Measurements from ENCODE around the gene PLCG1. TPM values are rescaled to one million over a fixed set of nuclear protein-coding genes. Genes with fewer than 3 reads are reported as not detected.

Gene PLCG1
- total RNA-seq, 1 experiment from 2014 or later: 196 TPM

DNA sequence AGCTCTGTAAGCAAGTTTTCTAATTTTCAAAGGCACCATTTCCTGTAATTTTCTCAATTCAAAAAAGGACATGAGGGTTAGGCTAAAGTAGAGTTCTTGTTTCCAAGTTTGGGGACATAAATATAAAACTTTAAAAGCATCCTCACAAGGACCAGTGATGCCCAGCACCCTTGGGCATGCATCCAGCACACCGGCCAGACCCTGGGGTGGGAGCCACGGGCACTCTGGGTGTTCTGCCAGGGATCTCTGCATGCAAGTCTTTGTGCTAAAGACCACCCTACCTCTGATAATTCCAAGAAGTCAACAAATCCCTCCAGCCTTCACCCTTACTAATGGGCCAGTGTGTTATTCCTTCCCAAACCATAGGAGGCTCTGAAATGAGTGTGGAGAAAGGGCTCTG lies 46.5 kb downstream of the PLCG1 start:
- no peaks in the 10 kb centered on the region for H3K27me3 ChIP-seq
- no peaks in the 10 kb centered on the region; the same call in 1 of the 2 replicates for H3K9me3 ChIP-seq (replicated peaks)
- no peak overlapping the region for H3K4me3 ChIP-seq
- H3K27ac ChIP-seq: no peak overlapping the region
- DNase-seq: no peak
- H3K4me1 ChIP-seq: no peaks in the 10 kb centered on the region
- peaks cover 6% of the 10 kb centered on the region; the same call in 1 of the 2 replicates for H3K36me3 ChIP-seq

- Histone ChIP-seq H3K4me1 (no peaks in the 10 kb centered on the region), H3K4me3 (no peak overlapping the region), H3K27ac (no peak overlapping the region), H3K36me3 (no peaks in the 10 kb centered on the region; the same call in 1 of the 2 replicates), H3K27me3 (no peaks in the 10 kb centered on the region), H3K9me3 (replicated peaks) (no peaks in the 10 kb centered on the region; the same call in 1 of the 2 replicates)
- DNase-seq: no peak
Observed at GRCh38 chr20:41185013-41185757, 47.8 kb downstream of the PLCG1 start.

DNA sequence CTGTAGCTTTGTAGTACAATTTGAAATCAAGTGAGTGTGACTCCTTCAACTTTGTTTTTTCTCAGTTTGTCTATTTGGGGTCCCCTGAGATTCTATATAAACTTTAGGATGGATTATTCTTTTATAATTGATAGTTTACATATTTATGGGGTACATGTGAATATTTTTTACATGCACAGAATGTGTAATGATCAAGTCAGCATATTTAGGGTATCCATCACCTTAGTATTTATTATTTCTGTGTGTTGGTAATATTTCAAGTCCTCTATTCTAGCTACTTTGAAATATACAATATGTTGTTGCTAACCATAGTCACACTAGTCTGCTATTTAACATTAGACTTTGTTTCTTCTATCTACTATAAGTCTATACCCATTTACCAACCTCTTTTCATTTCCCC lies 50.3 kb downstream of the PLCG1 start:
- no peak overlapping the region for H3K4me3 ChIP-seq

DNA sequence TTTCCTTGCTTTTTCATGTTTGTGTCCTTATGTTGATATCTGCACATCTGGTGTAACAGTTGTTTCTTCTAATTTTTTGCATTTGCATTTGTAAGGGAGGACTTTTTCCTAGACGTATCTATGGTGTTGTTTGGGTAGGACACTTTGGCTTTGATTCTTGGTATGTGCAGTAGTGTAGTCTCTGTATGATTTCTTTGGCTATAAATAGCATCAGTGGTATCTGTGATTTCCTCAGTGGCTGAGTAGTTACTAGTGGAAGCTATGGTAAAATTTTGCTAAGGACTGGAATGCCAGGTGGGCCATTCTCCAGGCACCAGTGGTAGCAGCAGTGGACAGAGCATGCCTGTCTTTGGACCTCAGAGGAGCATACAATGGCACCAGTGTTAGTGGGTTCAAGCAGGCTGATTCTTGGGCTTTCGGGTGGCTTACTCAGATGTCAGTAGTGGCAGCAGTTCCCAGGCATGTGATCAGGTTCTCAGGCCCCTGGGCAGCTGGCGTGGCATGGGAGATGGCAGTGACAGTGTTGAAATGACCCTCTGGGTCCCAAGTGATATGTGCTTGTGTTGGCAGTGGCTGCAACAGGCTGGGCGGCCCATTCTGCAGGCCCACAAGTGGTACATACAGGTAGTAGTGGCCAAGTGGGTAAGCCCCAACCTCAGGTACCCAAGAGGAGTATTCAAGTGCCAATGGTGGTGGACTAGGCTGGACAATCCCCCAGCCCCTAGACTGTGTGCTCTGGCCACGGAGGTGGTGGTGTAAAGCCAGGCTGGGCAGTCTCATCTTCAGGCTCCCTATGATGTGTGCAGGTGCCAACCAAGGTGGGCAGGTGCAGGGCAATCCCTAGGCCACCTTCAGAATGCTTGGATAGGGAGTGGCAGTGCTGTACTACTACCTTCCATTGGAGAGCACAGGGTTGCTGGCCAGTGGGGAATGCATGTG lies 54.5 kb downstream of the PLCG1 start:
- Histone ChIP-seq H3K27ac (no peak overlapping the region), H3K36me3 (no peaks in the 10 kb centered on the region), H3K4me1 (no peaks in the 10 kb centered on the region), H3K27me3 (no peaks in the 10 kb centered on the region), H3K4me3 (no peak overlapping the region), H3K9me3 (replicated peaks) (peaks cover 12% of the 10 kb centered on the region)
- DNase-seq: no peak

More for the DNA sequence above, 50.3 kb downstream of the PLCG1 start:
- peaks cover 12% of the 10 kb centered on the region for H3K9me3 ChIP-seq (replicated peaks)
- no peaks in the 10 kb centered on the region for H3K36me3 ChIP-seq
- DNase-seq: no peak
- no peak overlapping the region for H3K27ac ChIP-seq
- no peaks in the 10 kb centered on the region for H3K4me1 ChIP-seq
- no peaks in the 10 kb centered on the region for H3K27me3 ChIP-seq

DNA sequence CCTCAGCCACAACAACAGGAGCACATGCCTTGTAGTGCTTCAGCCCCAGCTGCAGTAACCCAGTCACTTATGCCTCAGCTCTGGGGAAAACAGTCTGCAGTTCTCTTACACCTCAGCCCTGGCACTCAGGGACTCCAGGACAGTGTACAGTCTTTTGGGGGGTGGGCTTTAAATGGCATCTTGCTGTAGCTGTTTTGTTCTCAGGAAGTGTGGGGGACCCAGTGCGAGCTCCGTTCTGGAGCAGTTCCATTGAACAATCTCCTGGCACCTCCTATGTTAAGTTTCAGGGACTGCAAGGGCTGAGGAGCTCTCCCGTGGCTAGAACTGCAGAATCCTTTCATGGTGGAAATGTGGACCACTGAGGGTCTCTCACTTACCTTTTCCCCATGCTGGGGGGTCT lies 55.2 kb downstream of the PLCG1 start:
- Histone ChIP-seq H3K4me3 (no peak overlapping the region), H3K9me3 (replicated peaks) (peaks cover 12% of the 10 kb centered on the region), H3K36me3 (no peaks in the 10 kb centered on the region)

GRCh38 chr20:41196653-41197225 lies 59.4 kb downstream of the PLCG1 start:
- H3K4me1 ChIP-seq: no peaks in the 10 kb centered on the region
- H3K27me3 ChIP-seq: no peaks in the 10 kb centered on the region
- H3K36me3 ChIP-seq: no peaks in the 10 kb centered on the region
- no peak overlapping the region for H3K4me3 ChIP-seq
- DNase-seq: peak in 1 of 2 experiments; percentile 26
- H3K27ac ChIP-seq: no peak overlapping the region
- H3K9me3 ChIP-seq (replicated peaks): peaks cover 12% of the 10 kb centered on the region; the same call in 1 of the 2 replicates

More for the DNA sequence above, 55.2 kb downstream of the PLCG1 start:
- Histone ChIP-seq H3K27me3 (no peaks in the 10 kb centered on the region), H3K27ac (no peak overlapping the region), H3K4me1 (no peaks in the 10 kb centered on the region)
- no peak for DNase-seq

- Histone ChIP-seq H3K4me1 (no peaks in the 10 kb centered on the region), H3K27me3 (no peaks in the 10 kb centered on the region), H3K9me3 (replicated peaks) (peaks cover 12% of the 10 kb centered on the region; the same call in 1 of the 2 replicates), H3K36me3 (no peaks in the 10 kb centered on the region), H3K4me3 (no peak overlapping the region), H3K27ac (no peak overlapping the region)
- no peak for DNase-seq
Observed at GRCh38 chr20:41198443-41198842, 61.1 kb downstream of the PLCG1 start.

DNA sequence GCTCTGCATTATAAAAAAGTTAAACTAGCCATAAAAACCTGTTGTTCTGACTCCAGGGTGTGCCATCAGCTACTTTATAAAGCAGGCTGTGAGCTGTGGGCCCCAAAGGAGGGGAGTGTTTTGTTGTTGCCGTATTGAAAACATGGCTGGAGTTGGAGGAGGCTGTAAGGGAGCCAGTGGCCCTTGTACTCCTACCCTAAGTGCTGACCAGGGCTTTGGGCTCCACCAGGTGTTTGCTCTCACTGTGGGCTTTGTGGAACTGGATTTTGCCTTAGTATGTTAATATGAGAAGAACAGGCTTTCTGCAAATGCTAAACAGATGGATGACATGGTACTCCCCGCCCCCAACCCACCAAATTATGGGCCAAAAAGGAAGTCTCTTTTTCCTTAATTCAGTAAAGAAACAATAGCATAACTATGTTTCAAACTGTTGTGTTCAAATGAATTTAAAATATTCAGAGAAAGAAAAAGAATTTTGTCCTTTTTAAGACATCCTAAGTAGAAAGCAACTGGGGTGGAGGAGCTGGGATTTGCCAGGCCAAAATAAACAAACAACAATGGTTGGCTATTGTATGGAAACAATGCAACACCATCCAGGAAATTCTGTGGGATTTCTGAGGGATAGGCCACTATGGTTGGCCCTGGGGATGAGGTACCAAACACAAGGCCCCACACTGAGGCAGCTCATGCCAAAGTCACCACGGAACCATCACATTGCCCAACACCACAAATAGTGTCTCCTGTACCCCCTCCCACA lies 63.3 kb downstream of the PLCG1 start:
- Histone ChIP-seq H3K27me3 (no peaks in the 10 kb centered on the region), H3K36me3 (no peaks in the 10 kb centered on the region), H3K9me3 (replicated peaks) (peaks cover 12% of the 10 kb centered on the region; the same call in 1 of the 2 replicates), H3K27ac (no peak overlapping the region), H3K4me1 (no peaks in the 10 kb centered on the region), H3K4me3 (no peak overlapping the region)
- no peak for DNase-seq

DNA sequence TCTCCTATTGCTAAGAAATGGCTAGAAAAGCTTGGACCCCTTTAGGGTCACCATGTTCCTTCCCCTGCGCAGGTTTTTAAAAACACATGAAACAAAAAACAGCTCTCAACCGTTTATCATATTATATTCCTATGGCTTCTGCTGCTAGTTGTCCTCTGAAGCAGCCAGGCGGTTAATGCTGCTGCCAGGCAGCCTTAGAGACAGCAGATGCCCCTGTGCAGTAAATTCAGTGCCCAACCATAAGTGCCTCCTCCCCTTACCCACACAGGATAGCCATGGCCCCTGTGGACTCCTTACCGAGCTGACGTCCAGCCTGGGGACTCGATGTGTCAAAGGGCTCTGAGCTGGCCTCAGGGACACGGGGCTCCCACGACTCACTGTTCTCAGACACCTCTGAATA lies 64.4 kb downstream of the PLCG1 start:
- Histone ChIP-seq H3K36me3 (no peaks in the 10 kb centered on the region), H3K4me3 (no peak overlapping the region), H3K27ac (no peak overlapping the region), H3K4me1 (no peaks in the 10 kb centered on the region), H3K9me3 (replicated peaks) (peaks cover 12% of the 10 kb centered on the region; the same call in 1 of the 2 replicates), H3K27me3 (no peaks in the 10 kb centered on the region)
- no peak for DNase-seq

DNA sequence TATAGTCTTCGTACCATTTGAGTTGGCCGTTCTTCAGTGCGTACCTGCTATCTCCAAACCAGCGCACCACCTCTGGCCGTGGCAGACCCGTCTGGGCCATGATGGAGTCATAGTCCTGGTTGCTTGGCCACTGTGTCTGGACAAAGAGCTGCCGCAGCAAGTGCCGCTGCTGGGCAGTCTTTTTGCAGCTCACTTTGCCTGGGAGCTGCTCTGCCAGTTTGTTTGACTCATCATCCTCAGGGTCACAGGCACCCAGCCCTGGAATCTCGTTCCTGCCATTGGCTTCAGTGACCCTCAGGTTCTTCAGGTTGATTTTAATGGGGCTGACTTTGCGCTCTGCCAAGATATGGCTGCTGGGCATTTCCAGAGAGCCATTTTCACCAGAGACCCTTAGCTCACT lies 65.1 kb downstream of the PLCG1 start:
- no peak for DNase-seq
- H3K9me3 ChIP-seq (replicated peaks): peaks cover 12% of the 10 kb centered on the region; the same call in 1 of the 2 replicates

GRCh38 chr20:41203660-41204059 lies 66.3 kb downstream of the PLCG1 start:
- Histone ChIP-seq H3K4me1 (no peaks in the 10 kb centered on the region), H3K9me3 (replicated peaks) (peaks cover 9% of the 10 kb centered on the region; the same call in 1 of the 2 replicates), H3K4me3 (no peak overlapping the region), H3K27ac (no peak overlapping the region), H3K27me3 (no peaks in the 10 kb centered on the region), H3K36me3 (no peaks in the 10 kb centered on the region)
- DNase-seq: no peak

More for the DNA sequence above, 65.1 kb downstream of the PLCG1 start:
- H3K27ac ChIP-seq: no peak overlapping the region
- H3K27me3 ChIP-seq: no peaks in the 10 kb centered on the region
- no peak overlapping the region for H3K4me3 ChIP-seq
- H3K36me3 ChIP-seq: no peaks in the 10 kb centered on the region
- no peaks in the 10 kb centered on the region for H3K4me1 ChIP-seq

DNA sequence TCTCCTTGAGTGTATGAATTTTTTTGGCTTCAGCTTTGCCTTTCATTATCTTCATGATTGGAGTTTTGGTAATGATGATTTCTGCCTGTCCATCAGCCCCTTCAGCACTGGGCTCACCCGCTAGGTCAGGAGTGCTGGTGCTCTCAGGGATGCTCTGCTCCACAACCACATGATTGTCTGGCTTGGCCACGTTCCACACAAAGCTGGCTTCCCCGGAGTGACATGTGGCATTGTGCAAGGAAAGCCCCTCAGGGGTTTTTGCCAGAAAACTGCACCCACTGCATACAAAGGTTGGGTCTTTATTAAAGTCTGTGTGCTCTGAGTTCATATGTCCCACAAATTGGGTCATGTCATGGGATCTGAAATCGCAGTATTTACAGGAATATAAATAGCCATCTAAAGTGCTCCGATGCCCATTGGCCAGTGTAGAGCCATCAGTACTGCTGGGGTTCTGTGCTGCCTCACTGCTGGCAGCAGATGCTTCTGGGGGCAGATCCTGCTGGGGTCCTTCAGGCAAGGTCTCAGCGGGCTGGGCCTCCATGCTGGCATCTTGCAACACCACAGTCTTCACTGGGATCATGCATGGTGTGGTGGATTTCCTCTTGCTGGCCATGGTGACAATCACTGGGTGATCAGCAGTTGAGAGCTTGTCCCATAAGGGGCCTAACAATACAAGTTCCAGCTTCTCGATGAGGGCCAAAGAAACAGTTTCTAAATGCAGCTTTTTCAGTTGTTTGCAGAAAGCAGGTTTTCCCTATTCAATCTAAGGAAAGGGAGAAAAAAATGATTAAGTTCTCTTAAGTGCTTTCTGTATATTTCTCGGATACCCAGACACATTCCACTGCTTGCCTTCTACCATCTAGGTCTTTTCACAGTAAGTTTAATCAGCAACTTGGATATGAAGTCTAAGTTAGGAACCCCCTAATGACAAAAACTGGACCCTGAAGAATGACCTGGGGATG lies 67.2 kb downstream of the PLCG1 start:
- Histone ChIP-seq H3K27ac (no peak overlapping the region), H3K9me3 (replicated peaks) (0 out of 2 replicates have a peak, but pooled peaks cover 3% of the 10 kb centered on the region), H3K4me3 (no peak overlapping the region)

DNA sequence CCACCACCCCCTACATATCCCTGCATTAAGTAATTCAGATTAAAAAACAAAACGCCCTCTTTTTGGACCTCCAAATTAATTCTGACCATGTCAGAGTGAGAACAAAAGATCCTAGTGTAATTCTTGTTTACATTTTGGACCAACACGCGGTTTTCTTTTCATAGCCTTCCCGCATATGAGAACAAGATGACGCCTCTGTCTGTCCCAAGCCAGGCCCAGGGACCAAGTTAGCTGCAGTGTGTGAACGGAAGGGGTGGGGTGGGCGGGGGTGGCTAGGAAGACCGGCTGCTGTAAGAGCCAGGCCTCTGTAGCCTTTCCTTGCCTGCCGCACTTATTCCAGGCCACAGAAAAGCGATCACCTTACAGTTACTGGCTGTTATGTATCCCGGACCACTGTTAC lies 68.0 kb downstream of the PLCG1 start:
- no peaks in the 10 kb centered on the region for H3K27me3 ChIP-seq
- H3K27ac ChIP-seq: no peak overlapping the region
- H3K9me3 ChIP-seq (replicated peaks): no peaks in the 10 kb centered on the region
- no peak overlapping the region for H3K4me3 ChIP-seq
- H3K36me3 ChIP-seq: no peaks in the 10 kb centered on the region
- no peaks in the 10 kb centered on the region for H3K4me1 ChIP-seq
- no peak for DNase-seq

More for the DNA sequence above, 67.2 kb downstream of the PLCG1 start:
- no peak for DNase-seq
- Histone ChIP-seq H3K36me3 (no peaks in the 10 kb centered on the region), H3K4me1 (no peaks in the 10 kb centered on the region), H3K27me3 (no peaks in the 10 kb centered on the region)
